GM19324 (cell line): Measurements from ENCODE around the gene CNGB1.
"Not testable (repeated sequence)": the region's sequence is repeated elsewhere in the genome, so short reads cannot be mapped to it uniquely, and the experiment has no call there.

ENCODE experiments used
- ATAC-seq: cut with Tn5 transposase; IDR thresholded peaks from one replicate; pipeline ENCODE4 v1.9.1; 2021; ENCODE audit warnings: mild to moderate bottlenecking, moderate library complexity; ENCODE audit not compliant: unreplicated experiment, low FRiP score

Gene CNGB1

GRCh38 chr16:57978070-57978465 is 7.1 kb upstream of the CNGB1 start:
- ATAC-seq: not testable (repeated sequence)

- ATAC-seq: no peak
These were observed 6.6 kb upstream of the CNGB1 start for GRCh38 chr16:57977418-57978069.

DNA sequence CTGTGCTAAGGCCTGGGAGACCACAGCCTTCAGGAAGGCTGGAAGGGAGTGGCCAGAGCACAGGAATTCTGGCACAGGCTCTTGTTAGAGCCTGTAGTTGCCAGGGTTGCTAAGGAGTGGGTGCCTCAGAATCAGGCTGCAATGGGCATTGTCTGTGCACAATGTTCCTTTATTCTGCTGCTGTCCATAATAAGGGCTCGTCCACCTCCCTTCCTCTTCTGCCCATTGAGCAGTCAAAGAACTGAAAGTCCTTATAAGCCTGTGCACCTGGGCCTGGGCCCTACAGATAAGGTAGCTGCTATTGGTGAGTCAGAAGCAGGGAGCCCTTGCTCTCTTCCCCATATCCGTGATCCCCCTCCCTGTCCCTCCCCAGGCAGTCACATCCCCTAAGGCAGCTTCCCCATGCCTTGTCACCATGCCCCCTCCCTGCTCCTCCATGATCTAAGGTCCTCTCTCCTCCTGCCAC is 5.4 kb upstream of the CNGB1 start:
- ATAC-seq: no peak

- ATAC-seq: no peak
These were observed 1.4 kb upstream of the CNGB1 start for GRCh38 chr16:57972306-57972705.

DNA sequence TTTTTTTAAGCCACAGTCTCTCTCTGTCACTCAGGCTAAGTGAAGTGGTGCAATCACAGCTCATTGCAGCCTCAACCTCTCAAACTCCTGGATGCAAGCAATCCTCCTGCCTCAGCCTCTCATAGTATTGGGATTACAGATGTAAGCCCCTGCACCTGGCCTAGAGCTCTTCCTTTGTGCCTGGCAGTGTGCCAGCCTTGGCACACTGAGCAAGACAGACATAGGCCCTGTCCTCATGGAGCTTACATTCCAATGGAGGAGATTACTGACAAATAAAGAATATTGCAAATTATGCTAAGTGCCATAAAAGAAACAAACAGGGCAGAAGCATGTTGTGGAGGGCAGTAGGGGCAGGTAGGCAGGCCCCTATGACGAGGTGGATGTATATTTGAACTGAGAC is 920 bp upstream of the CNGB1 start:
- ATAC-seq: no peak

DNA sequence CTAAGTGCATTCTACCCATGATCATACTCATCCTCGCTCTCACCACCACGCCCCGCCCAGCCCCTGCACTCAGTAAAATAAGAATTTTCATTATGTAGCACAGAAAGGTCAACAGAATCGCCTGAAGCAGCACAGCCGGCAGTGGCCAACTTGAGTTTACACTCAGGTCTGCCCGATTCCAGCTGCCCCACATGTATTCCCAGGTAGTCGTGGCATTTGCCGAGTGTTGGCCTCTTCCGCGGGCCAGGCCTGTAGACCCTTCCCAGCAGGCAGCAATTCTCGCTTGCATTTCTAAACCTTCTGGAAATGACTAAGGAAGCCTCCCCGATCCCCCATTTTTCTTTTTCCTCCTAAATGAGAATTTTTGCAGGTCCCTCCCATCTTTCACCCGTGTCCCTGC is 609 bp downstream of the CNGB1 start:
- no peak for ATAC-seq

DNA sequence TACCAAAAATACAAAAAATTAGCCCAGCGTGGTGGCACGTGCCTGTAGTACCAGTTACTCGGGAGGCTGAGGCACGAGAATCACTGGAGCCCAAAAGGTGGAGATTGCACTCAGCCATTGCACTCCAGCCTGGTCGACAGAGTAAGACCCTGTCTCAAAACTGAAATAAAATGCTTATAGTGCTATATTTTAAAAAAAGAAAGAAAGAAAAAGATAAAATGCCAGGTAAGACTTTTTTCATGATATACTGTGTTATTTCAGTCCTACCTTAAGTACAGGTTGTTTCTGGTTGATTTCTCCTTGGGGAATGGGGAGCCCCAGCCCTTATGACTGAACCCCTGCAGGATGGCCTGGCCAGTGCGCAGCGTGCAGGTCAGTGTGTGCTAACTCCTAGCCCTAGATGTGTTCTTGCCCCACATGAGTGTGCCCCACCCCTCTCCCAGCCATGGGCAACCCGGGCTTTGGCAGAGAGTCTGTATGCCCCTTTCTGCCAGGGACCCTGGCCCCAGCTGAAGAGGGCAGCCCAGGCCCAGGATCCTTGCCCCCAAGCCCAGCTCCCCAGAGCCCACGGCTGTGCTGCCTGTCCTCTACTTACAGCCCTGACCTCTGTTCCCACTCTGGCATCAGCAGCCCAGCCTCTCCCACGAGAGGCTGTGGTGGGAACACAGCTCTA is 1.3 kb downstream of the CNGB1 start:
- ATAC-seq: no peak

DNA sequence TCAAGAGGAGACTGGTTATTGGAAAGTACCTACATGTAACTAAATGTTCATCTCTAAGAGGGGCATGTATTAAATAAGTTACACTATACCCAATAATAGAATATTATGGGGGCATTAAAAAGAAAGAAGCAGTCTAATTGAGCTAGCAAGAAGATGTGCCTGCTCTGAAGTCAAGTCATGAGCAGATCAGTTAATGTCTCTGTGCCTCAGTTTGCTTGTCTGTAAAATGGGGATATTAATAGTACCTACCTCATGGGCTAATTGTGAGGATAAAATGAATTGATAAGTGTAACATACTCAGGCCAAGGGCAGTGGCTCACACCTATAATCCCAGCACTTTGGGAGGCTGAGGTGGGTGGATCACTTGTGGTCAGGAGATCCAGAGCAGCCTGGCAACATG is 3.0 kb downstream of the CNGB1 start:
- no peak for ATAC-seq

- ATAC-seq: no peak
These were observed 3.9 kb downstream of the CNGB1 start for GRCh38 chr16:57966986-57967385.

DNA sequence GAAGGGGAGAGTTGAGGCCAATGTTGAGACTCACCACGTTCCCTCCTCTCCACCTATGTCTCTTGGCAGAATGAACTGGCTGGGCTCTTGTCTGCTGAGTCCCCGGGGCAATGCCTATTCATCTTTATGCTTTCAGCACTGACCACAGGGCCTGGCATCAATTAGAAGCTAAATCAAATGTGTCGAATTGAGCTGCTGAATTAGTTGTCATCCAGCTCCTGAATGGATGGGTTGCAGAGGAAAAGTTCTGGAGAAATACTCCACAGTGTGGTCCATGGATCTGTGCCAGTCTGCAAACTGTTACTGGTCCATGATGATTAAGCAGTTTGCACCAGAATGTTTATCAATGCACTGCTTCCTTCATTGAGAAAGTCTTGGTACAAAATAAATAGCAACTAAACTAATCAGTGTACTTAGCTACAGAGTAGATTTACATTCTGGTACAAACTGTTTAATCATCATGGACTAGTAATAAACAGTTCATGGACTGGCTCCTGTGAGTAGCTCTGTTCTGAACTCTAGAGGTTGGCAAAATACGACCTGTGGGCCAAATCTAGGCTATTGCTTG is 4.6 kb downstream of the CNGB1 start:
- ATAC-seq: no peak

- no peak for ATAC-seq
These were observed 6.7 kb downstream of the CNGB1 start for GRCh38 chr16:57964157-57964700.

DNA sequence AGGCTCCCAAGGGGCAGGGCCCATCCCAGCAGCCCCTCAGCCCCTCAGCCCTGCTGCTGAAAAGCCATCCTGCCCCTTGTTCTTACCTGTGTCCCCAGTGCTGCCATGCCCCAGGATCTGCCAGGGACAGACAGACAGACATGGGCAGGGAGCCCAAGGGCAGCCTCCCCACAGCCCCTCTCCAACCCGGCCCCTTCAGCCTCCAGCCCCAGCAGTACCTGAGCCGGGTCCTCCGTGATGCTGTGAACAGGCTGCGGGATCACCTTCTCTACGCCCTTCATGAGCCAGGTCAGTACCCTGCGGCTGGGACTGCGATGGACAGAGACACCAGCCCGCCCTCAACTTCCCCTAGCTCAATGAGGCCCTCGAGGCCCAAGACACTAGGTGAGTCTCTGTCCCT is 8.2 kb downstream of the CNGB1 start:
- ATAC-seq: no peak

DNA sequence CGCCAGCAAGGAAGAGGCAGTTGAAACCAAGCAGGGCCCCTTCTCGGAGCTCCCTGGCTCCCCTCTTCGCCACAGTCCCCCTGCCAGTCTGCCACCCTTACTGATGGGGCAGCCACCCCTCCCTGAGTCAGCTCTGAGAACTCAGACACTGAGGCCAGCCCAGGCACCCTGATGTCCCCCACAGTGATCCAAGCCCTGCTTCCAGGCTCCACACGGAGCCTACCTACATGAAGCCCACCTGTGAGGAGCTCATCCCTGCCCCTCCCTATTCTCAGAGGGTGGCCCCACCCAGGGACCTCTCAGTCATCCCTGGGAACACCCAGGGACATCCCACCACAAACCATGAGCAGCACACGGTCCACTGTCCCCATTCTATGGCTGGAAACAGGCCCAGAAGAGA is 8.9 kb downstream of the CNGB1 start:
- no peak for ATAC-seq

DNA sequence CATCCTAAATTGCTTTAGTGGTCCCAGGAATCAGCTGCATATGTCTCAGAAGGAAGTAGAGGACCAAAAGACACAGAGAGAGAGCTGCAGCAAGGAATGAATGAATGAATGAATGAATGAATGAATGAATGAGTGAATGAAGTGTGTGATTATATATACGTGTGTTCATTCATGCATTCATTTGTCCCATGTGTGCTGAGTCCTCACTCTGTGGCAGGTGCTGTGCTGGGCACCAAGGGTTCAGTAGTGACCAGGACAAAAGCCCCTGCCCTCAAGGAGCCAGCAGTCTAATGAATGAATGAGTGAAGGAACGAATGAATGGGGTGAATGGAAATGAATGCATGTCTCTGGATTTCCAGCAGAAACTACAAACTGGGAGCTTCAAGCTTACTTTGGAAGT is 9.4 kb downstream of the CNGB1 start:
- ATAC-seq: no peak

- ATAC-seq: no peak
These were observed 10.0 kb downstream of the CNGB1 start for GRCh38 chr16:57960826-57961472.

DNA sequence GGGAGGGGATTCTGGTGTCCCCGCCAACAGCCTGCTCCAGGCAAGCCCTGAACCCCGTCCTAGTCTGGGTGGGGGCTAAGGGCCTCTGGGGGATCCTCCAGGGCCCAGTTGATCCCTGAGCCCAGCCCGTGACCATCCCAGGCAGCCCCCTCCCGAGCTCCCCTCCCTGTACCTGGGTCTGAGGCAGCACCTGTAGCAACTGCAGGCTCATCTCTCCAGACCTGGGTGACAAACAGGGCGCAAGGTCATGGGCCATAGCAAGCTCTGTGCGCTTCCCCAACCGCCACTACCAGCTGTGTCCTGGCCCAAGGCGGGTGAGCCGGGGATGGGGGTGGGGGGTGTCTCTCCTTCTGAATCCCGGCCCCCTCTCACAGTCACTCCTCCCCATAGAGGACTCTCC is 10.6 kb downstream of the CNGB1 start:
- ATAC-seq: no peak

GRCh38 chr16:57959804-57960203 is 11.1 kb downstream of the CNGB1 start:
- ATAC-seq: no peak

DNA sequence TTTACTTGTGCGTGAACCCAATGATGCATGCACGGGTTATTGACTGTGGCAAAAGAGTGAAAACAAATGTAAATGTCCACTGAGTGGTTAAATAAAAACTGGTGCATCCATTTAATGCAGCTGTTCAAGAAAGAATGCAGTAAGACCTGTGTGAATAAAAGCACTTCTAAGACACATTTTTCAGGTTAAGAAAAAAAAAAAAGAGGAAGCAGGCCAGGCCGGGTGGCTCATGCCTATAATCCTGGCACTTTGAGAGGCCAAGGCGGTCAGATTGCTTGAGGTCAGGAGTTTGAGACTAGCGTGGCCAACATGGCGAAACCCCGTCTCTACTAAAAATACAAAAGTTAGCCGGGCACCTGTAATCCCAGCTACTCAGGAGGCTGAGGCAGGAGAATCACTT is 11.8 kb downstream of the CNGB1 start:
- no peak for ATAC-seq

GRCh38 chr16:57958544-57958943 is 12.4 kb downstream of the CNGB1 start:
- no peak for ATAC-seq

DNA sequence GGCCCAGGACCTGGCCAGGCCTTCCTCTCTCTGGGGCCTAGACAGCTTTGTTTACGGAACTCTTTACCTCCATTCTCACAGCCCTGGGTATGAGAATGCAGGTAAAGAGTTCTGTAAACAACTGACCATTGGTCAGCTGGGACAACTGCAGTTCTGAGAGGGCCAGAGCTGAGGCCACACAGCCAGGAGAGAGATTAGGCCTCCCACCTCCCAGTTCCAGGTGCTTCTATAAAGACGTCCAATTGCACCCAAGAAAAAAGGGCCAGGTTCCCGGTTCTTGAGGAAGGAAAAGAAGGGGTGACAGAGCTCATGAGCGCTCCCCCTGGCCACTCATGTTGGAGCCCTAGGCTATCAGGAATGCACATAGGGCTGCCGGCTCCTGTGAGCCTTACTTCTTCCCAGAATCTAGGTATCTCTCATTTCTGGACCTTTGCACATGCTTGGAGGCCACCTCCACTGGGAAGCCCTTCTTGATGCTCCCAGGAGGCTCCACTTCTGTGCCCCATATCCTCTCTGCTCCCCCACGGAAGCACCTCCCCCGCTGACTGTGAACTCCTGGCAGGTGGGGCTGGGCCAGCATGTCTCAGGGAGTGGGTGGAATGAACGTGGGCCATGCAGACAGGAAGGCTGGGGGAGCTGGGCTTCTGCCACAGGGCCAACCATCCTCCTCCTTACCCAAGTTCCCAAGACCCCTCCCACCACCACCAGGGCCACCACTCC is 13.1 kb downstream of the CNGB1 start:
- ATAC-seq: no peak
